ENCODE measurements around the gene KHDRBS1. TPM values are rescaled to one million over a fixed set of nuclear protein-coding genes. Genes with fewer than 3 reads are reported as not detected.

Gene KHDRBS1
- total and polyA plus RNA-seq, 9 of the 15 experiments (the other 6 are each of a cell fraction or from before 2014, with no cell fraction given) = 48.4 to 257 (median 114) TPM

DNA sequence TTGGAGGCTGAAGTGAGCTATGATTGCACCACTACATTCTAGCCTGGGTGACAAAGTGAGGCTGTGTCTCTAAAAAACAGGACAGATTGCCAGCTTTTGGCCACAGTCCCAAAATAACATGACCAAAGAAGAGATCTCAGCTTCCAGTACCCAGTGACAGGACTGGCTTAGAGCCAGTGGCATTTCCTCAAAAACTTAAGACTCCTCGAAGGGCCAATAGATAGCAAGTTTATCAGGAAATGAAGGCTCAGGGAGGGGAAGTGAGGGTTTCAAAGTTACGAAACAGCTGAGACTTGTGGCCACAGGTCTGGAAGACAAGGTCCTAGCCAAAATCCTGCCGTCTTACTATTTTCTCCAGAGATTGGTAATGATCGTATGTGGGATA, 52.8 kb downstream of the KHDRBS1 start (continued):
- TF ChIP-seq TEAD4 (IDR thresholded peaks at IDR 0.05; ENCODE audit: low read length) (peak; percentile 58; the same call in 1 of the 2 replicates), TEAD4 (CRISPR knock-in tag; IDR thresholded peaks at IDR 0.05; ENCODE audit: borderline replicate concordance) (no peak), SUPT5H (IDR thresholded peaks at IDR 0.05) (0 out of 2 replicates have a peak, but pooled peaks have one; percentile 5), SOX6 (IDR thresholded peaks at IDR 0.05) (peak; percentile 54; the same call in 1 of the 2 replicates), ESRRB (CRISPR knock-in tag; IDR thresholded peaks at IDR 0.05; ENCODE audit: borderline replicate concordance) (0 out of 2 replicates have a peak, but pooled peaks have one; percentile 30), SMAD3 (CRISPR knock-in tag; conservative IDR thresholded peaks at IDR 0.05) (no peak), ZNF318 (IDR thresholded peaks at IDR 0.05; ENCODE audit: borderline replicate concordance in 1 of 2, low read depth in 1 of 2) (no peak), ZNF77 (CRISPR knock-in tag; IDR thresholded peaks at IDR 0.05) (0 out of 2 replicates have a peak, but pooled peaks have one; percentile 52), ZNF311 (CRISPR knock-in tag; IDR thresholded peaks at IDR 0.05) (no peak), POLR2B (IDR thresholded peaks at IDR 0.05; ENCODE audit: low read depth, partially characterized antibody) (peak; percentile 31), CTBP1 (IDR thresholded peaks at IDR 0.05; ENCODE audit: borderline replicate concordance) (peak; percentile 61; the same call in 1 of the 2 replicates), NRF1 (conservative IDR thresholded peaks at IDR 0.05 in 1 of 2, IDR thresholded peaks at IDR 0.05 in 1 of 2) (0 out of 4 replicates have a peak, but pooled peaks of 1 of the 2 experiments have one; percentile 14), XRCC5 (IDR thresholded peaks at IDR 0.05; ENCODE audit: low read depth, low read length) (0 out of 2 replicates have a peak, but pooled peaks have one; percentile 40), NFIC (IDR thresholded peaks at IDR 0.05) (peak; percentile 93), MNT (conservative IDR thresholded peaks at IDR 0.05) (0 out of 4 replicates have a peak, but pooled peaks of 1 of the 2 experiments have one; percentile 19)
- TF ChIP-seq, protein P1, sequence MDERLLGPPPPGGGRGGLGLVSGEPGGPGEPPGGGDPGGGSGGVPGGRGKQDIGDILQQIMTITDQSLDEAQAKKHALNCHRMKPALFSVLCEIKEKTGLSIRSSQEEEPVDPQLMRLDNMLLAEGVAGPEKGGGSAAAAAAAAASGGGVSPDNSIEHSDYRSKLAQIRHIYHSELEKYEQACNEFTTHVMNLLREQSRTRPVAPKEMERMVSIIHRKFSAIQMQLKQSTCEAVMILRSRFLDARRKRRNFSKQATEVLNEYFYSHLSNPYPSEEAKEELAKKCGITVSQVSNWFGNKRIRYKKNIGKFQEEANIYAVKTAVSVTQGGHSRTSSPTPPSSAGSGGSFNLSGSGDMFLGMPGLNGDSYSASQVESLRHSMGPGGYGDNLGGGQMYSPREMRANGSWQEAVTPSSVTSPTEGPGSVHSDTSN (CRISPR knock-in tag; IDR thresholded peaks at IDR 0.05; ENCODE audit: low read depth) = no peak
- TF ChIP-seq, protein P1 (tag; conservative IDR thresholded peaks at IDR 0.05; ENCODE audit: low read depth) = 0 out of 2 replicates have a peak, but pooled peaks have one; percentile 33

Measured in K562 (cell line).